Breast epithelium (tissue), 3 donors: ENCODE data around the gene CXCL3.

Experiments used
- POLR2A ChIP-seq: fragments of 450-650 bp; IDR thresholded peaks from one replicate; pipeline ENCODE4 v1.6.1; 2016; ENCODE audit warnings: antibody characterized with exemption, mild to moderate bottlenecking, moderate library complexity
- POLR2AphosphoS5 ChIP-seq, 3 donors: sonication (generic); formaldehyde crosslinking; IDR thresholded peaks; one replicate each; pipeline ENCODE4 v1.6.1; 2017; ENCODE audit warnings: antibody characterized with exemption in 3 of 3
- TF ChIP-seq, protein P1 (sequence below), 3 donors: fragments of 450-650 bp; IDR thresholded peaks; one replicate each; pipeline ENCODE4 v1.5.1; 2016 to 2017; ENCODE audit warnings: antibody characterized with exemption in 3 of 3, mild to moderate bottlenecking in 3 of 3, moderate library complexity in 3 of 3

- TF ChIP-seq, protein P1, sequence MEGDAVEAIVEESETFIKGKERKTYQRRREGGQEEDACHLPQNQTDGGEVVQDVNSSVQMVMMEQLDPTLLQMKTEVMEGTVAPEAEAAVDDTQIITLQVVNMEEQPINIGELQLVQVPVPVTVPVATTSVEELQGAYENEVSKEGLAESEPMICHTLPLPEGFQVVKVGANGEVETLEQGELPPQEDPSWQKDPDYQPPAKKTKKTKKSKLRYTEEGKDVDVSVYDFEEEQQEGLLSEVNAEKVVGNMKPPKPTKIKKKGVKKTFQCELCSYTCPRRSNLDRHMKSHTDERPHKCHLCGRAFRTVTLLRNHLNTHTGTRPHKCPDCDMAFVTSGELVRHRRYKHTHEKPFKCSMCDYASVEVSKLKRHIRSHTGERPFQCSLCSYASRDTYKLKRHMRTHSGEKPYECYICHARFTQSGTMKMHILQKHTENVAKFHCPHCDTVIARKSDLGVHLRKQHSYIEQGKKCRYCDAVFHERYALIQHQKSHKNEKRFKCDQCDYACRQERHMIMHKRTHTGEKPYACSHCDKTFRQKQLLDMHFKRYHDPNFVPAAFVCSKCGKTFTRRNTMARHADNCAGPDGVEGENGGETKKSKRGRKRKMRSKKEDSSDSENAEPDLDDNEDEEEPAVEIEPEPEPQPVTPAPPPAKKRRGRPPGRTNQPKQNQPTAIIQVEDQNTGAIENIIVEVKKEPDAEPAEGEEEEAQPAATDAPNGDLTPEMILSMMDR (IDR thresholded peaks at IDR 0.05) = no peak
- TF ChIP-seq POLR2A (no peak), POLR2AphosphoS5 (IDR thresholded peaks at IDR 0.05) (no peak)
Observed at GRCh38 chr4:74015126-74015780, 23.2 kb downstream of the CXCL3 start.
